Measurements from ENCODE around the gene CCDC154. TPM values are rescaled to one million over a fixed set of nuclear protein-coding genes. Genes with fewer than 3 reads are reported as not detected.
A peak's percentile ranks its signal among the peaks of the same experiment; 100 is the strongest.

Gene CCDC154
- total and polyA plus RNA-seq, 2 donors from 2014 or later: 1.8 to 2.8 TPM

- peak overlapping the region; percentile 68 to 91 (median 80) for H3K4me3 ChIP-seq (ENCODE audit: low read length in 3 of 3)
- H3K4me1 ChIP-seq (ENCODE audit: control insufficient read depth in 2 of 3, insufficient read depth in 2 of 3, low read depth in 1 of 3, low read length in 3 of 3): peaks cover 0 to 30% (median 0%) of the 10 kb centered on the region in 3 donors
- H3K27me3 ChIP-seq (ENCODE audit: control insufficient read depth, insufficient read depth, low read length): no peaks in the 10 kb centered on the region
- DNase-seq: peak in 2 of 5 donors; percentile 12 to 37
- peak overlapping the region; percentile 74 to 85 for H3K27ac ChIP-seq (ENCODE audit: low read depth in 2 of 2, low read length in 2 of 2)
- intact Hi-C loops (cut with DNase I): no loop called here
- H3K9ac ChIP-seq (ENCODE audit: low read length in 3 of 3): peak overlapping the region; percentile 44 to 90 (median 63)
- FAIRE-seq: no peak
- TF ChIP-seq, protein P1, sequence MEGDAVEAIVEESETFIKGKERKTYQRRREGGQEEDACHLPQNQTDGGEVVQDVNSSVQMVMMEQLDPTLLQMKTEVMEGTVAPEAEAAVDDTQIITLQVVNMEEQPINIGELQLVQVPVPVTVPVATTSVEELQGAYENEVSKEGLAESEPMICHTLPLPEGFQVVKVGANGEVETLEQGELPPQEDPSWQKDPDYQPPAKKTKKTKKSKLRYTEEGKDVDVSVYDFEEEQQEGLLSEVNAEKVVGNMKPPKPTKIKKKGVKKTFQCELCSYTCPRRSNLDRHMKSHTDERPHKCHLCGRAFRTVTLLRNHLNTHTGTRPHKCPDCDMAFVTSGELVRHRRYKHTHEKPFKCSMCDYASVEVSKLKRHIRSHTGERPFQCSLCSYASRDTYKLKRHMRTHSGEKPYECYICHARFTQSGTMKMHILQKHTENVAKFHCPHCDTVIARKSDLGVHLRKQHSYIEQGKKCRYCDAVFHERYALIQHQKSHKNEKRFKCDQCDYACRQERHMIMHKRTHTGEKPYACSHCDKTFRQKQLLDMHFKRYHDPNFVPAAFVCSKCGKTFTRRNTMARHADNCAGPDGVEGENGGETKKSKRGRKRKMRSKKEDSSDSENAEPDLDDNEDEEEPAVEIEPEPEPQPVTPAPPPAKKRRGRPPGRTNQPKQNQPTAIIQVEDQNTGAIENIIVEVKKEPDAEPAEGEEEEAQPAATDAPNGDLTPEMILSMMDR (IDR thresholded peaks at IDR 0.05; ENCODE audit: borderline replicate concordance, extremely low read depth, insufficient read depth): no peak
- no peaks in the 10 kb centered on the region for H3K36me3 ChIP-seq (ENCODE audit: control insufficient read depth in 2 of 3, insufficient read depth in 3 of 3, low read length in 3 of 3)
- H3K9me3 ChIP-seq (ENCODE audit: control insufficient read depth in 2 of 3, insufficient read depth in 1 of 3, low read length in 3 of 3): no peaks in the 10 kb centered on the region
Observed at GRCh38 chr16:1474082-1474795, 29.9 kb upstream of the CCDC154 start.

GRCh38 chr16:1472974-1473373 is 28.6 kb upstream of the CCDC154 start:
- Histone ChIP-seq H3K4me1 (ENCODE audit: control insufficient read depth in 2 of 3, insufficient read depth in 2 of 3, low read depth in 1 of 3, low read length in 3 of 3) (peaks cover 0 to 30% (median 0%) of the 10 kb centered on the region in 3 donors), H3K9ac (ENCODE audit: low read length in 3 of 3) (no peak overlapping the region), H3K27ac (ENCODE audit: low read depth in 2 of 2, low read length in 2 of 2) (no peak overlapping the region), H3K9me3 (ENCODE audit: control insufficient read depth in 2 of 3, insufficient read depth in 1 of 3, low read length in 3 of 3) (no peaks in the 10 kb centered on the region), H3K27me3 (ENCODE audit: control insufficient read depth, insufficient read depth, low read length) (no peaks in the 10 kb centered on the region), H3K36me3 (ENCODE audit: control insufficient read depth in 2 of 3, insufficient read depth in 3 of 3, low read length in 3 of 3) (no peaks in the 10 kb centered on the region), H3K4me3 (ENCODE audit: low read length in 3 of 3) (no peak overlapping the region)
- intact Hi-C loops (cut with DNase I): no loop called here
- TF ChIP-seq, protein P1 (IDR thresholded peaks at IDR 0.05; ENCODE audit: borderline replicate concordance, extremely low read depth, insufficient read depth): no peak
- FAIRE-seq (no peak), DNase-seq (no peak)

DNA sequence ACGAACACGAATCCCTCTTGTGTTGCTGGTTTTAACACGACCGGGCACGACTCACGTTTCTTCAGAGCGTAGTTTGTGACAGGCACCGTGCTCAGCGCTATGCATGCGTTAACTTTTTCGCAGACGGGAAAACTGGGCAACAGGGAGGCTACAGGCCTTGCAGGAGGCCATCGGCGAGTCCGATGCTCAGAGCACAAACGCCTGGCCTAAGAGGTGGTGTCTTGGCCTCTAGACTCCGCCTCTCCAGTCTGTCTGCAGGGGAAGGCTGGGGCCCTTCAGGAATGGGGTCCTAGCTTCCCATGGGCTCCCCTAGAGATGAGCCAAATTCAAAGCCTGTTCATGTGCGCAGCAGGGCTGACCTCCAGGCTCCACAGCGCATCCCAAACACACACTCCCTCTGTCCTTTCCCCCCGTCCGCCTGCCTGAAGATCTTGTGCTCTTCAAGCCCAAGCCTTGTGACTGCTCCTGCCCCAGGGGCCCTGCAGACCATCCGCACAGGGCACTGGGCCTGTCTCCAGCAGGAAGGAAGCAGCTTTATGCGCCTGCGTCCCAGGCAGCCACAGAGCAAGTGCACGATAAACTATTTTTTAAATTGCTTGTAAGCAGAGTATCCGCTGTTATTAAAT is 27.3 kb upstream of the CCDC154 start:
- Histone ChIP-seq H3K4me3 (ENCODE audit: low read length in 3 of 3) (no peak overlapping the region), H3K27me3 (ENCODE audit: control insufficient read depth, insufficient read depth, low read length) (no peaks in the 10 kb centered on the region), H3K27ac (ENCODE audit: low read depth in 2 of 2, low read length in 2 of 2) (peak overlapping the region in 1 of 2 donors; percentile 9), H3K9ac (ENCODE audit: low read length in 3 of 3) (no peak overlapping the region), H3K9me3 (ENCODE audit: control insufficient read depth in 2 of 3, insufficient read depth in 1 of 3, low read length in 3 of 3) (no peaks in the 10 kb centered on the region), H3K4me1 (ENCODE audit: control insufficient read depth in 2 of 3, insufficient read depth in 2 of 3, low read depth in 1 of 3, low read length in 3 of 3) (peaks cover 0 to 30% (median 0%) of the 10 kb centered on the region in 3 donors), H3K36me3 (ENCODE audit: control insufficient read depth in 2 of 3, insufficient read depth in 3 of 3, low read length in 3 of 3) (no peaks in the 10 kb centered on the region)
- no peak for DNase-seq
- intact Hi-C loops (cut with DNase I): no loop called here
- no peak for FAIRE-seq
- TF ChIP-seq, protein P1 (IDR thresholded peaks at IDR 0.05; ENCODE audit: borderline replicate concordance, extremely low read depth, insufficient read depth): no peak

All from kidney (tissue), 14 donors.